Prostate gland (tissue), 2 donors: ENCODE results near the gene ZNF804B. TPM values are rescaled to one million over a fixed set of nuclear protein-coding genes. Genes with fewer than 3 reads are reported as not detected.
"Not testable (repeated sequence)": the region's sequence is repeated elsewhere in the genome, so short reads cannot be mapped to it uniquely, and the experiment has no call there.

Experiments used
- DNase-seq: peaks from one replicate; pipeline ENCODE4 v3.0.0-alpha.2; 2019; ENCODE audit warnings: low spot score
- H3K27ac ChIP-seq, 2 donors: fragments of 200-600 bp; sonication (generic); 2 replicates each; pipeline ENCODE4 v1.5.1; 2017 to 2019
- H3K27me3 ChIP-seq: fragments of 200-600 bp; sonication (generic); replicated peaks from 2 replicates; pipeline ENCODE4 v1.5.1; 2019; ENCODE audit not compliant: insufficient read depth
- H3K36me3 ChIP-seq, 2 donors: fragments of 200-600 bp; sonication (generic); 1 replicate in 1 of 2; 2 replicates in 1 of 2; pipeline versions ENCODE4 v1.5.1 to v1.8.1; 2017 to 2019
- H3K4me1 ChIP-seq: fragments of 200-600 bp; sonication (generic); replicated peaks from 2 replicates; pipeline ENCODE4 v1.5.1; 2019
- H3K4me3 ChIP-seq, 2 donors: fragments of 200-600 bp; sonication (generic); 2 replicates each; pipeline ENCODE4 v1.5.1; 2017 to 2019
- H3K9me3 ChIP-seq: fragments of 200-600 bp; sonication (generic); 2 replicates; pipeline ENCODE4 v1.5.1; 2017
- POLR2A ChIP-seq: fragments of 450-650 bp; IDR thresholded peaks from one replicate; pipeline ENCODE4 v1.6.1; 2016; ENCODE audit warnings: antibody characterized with exemption, mild to moderate bottlenecking
- POLR2AphosphoS5 ChIP-seq: sonication (generic); formaldehyde crosslinking; IDR thresholded peaks from one replicate; pipeline ENCODE4 v1.6.1; 2017; ENCODE audit warnings: antibody characterized with exemption
- WGBS: methylation state at CpG from one replicate; pipeline ENCODE4 v1.1.5; 2018; 5-methylcytosine and 5-hydroxymethylcytosine counted together
- intact Hi-C: fragments of 100-400 bp; cut with DNase I; formaldehyde crosslinking; loops from one replicate; pipeline ENCODE4 v1.14.2; 2022
- total RNA-seq, 2 donors: library from RNA; depleted of rRNA; stranded (reverse); fragments of >200 nt; gene quantifications; one replicate each; pipeline ENCODE4 v1.1.0, GENCODE V29; 2016
- TF ChIP-seq, protein P1 (sequence below), 4 experiments: fragments of 200-600 bp in 2 of 4; fragments of 450-650 bp in 2 of 4; sonication (generic) in 2 of 4; IDR thresholded peaks; 1 replicate in 3 of 4; 2 replicates in 1 of 4; pipeline ENCODE4 v1.5.1; 2016 to 2019; ENCODE audit warnings: antibody characterized with exemption in 4 of 4, mild to moderate bottlenecking in 2 of 4, moderate library complexity in 2 of 4

The ZNF804B gene
- total RNA-seq, 2 donors from 2014 or later: 0.05 TPM; not detected in 1

DNA sequence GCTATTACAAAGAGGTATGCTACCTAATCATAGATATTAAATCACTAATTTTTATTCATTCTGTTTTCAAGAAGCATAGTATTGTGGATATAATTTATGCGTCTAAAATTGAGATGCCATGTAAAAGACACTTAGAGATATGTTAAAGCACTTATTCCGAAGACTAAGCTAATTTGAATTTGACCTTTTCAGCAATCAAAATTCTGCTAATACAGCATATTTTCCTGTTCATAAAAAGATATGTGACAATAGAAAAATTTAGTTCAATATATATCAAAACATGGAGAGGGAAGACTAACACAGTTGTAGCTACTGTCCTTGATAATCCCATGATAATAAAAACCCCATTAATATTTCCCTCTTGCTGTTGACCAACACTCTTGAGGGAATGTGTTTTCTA is 422.6 kb downstream of the ZNF804B start:
- Histone ChIP-seq H3K27me3 (no peaks in the 10 kb centered on the region), H3K4me3 (no peak overlapping the region), H3K27ac (no peak overlapping the region), H3K9me3 (no peaks in the 10 kb centered on the region), H3K36me3 (no peaks in the 10 kb centered on the region), H3K4me1 (no peaks in the 10 kb centered on the region)
- no peak for DNase-seq
- TF ChIP-seq POLR2A: no peak
- TF ChIP-seq, protein P1, sequence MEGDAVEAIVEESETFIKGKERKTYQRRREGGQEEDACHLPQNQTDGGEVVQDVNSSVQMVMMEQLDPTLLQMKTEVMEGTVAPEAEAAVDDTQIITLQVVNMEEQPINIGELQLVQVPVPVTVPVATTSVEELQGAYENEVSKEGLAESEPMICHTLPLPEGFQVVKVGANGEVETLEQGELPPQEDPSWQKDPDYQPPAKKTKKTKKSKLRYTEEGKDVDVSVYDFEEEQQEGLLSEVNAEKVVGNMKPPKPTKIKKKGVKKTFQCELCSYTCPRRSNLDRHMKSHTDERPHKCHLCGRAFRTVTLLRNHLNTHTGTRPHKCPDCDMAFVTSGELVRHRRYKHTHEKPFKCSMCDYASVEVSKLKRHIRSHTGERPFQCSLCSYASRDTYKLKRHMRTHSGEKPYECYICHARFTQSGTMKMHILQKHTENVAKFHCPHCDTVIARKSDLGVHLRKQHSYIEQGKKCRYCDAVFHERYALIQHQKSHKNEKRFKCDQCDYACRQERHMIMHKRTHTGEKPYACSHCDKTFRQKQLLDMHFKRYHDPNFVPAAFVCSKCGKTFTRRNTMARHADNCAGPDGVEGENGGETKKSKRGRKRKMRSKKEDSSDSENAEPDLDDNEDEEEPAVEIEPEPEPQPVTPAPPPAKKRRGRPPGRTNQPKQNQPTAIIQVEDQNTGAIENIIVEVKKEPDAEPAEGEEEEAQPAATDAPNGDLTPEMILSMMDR (IDR thresholded peaks at IDR 0.05): no peak
- no peak for TF ChIP-seq POLR2AphosphoS5
- 92% methylated on average over 2 of the region's 2 CpGs for WGBS
- intact Hi-C loops: no loop called here

- Histone ChIP-seq H3K36me3 (no peaks in the 10 kb centered on the region), H3K27ac (no peak overlapping the region), H3K9me3 (no peaks in the 10 kb centered on the region), H3K27me3 (no peaks in the 10 kb centered on the region), H3K4me1 (no peaks in the 10 kb centered on the region), H3K4me3 (no peak overlapping the region)
- 53% methylated on average over 5 of the region's 5 CpGs for WGBS
- intact Hi-C loops: no loop called here
- no peak for DNase-seq
- TF ChIP-seq, protein P1 (IDR thresholded peaks at IDR 0.05): no peak
- no peak for TF ChIP-seq POLR2A
- TF ChIP-seq POLR2AphosphoS5: no peak
Measured at GRCh38 chr7:89183712-89184111, 424.2 kb downstream of the ZNF804B start.

GRCh38 chr7:89200758-89201157 is 441.3 kb downstream of the ZNF804B start:
- H3K36me3 ChIP-seq: no peaks in the 10 kb centered on the region
- 51% methylated on average over 2 of the region's 2 CpGs for WGBS
- TF ChIP-seq POLR2AphosphoS5 (no peak), POLR2A (no peak)
- TF ChIP-seq, protein P1 (IDR thresholded peaks at IDR 0.05): no peak
- H3K27me3 ChIP-seq: no peaks in the 10 kb centered on the region
- no peaks in the 10 kb centered on the region for H3K9me3 ChIP-seq
- no peak overlapping the region for H3K4me3 ChIP-seq
- intact Hi-C loops: no loop called here
- no peak for DNase-seq
- no peaks in the 10 kb centered on the region for H3K4me1 ChIP-seq
- H3K27ac ChIP-seq: no peak overlapping the region

GRCh38 chr7:89223900-89224395 is 464.4 kb downstream of the ZNF804B start:
- Histone ChIP-seq H3K9me3 (no peaks in the 10 kb centered on the region), H3K36me3 (no peaks in the 10 kb centered on the region), H3K27me3 (no peaks in the 10 kb centered on the region), H3K27ac (no peak overlapping the region), H3K4me1 (no peaks in the 10 kb centered on the region), H3K4me3 (no peak overlapping the region)
- TF ChIP-seq POLR2AphosphoS5: no peak
- TF ChIP-seq POLR2A: no peak
- TF ChIP-seq, protein P1 (IDR thresholded peaks at IDR 0.05): no peak
- WGBS: 48% methylated on average over 2 of the region's 2 CpGs
- DNase-seq: no peak
- intact Hi-C loops: no loop called here

DNA sequence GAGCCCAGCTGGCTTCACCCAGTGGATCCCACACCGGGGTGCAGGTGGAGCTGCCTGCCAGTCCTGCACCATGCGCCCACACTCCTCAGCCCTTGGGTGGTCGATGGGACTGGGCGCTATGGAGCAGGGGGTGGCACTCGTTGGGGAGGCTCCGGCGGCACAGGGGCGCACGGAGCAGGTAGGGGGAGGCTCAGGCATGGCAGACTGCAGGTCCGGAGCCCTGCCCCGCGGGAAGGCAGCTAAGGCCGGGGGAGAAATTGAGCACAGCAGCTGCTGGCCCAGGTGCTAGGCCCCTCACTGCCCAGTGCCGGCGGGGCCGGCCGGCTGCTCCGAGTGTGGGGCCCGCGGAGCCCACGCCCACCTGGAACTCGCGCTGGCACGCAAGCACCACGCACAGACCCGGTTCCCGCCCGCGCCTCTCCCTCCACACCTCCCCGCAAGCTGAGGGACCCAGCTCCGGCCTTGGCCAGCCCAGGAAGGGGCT is 469.2 kb downstream of the ZNF804B start:
- intact Hi-C loops, DNase-seq, H3K27me3 ChIP-seq, H3K4me1 ChIP-seq, H3K27ac ChIP-seq, H3K36me3 ChIP-seq, H3K9me3 ChIP-seq, H3K4me3 ChIP-seq: not testable (repeated sequence)
- WGBS: 96% methylated on average over 29 of the region's 31 CpGs
